ENCODE measurements around the gene SMS.

The SMS gene

DNA sequence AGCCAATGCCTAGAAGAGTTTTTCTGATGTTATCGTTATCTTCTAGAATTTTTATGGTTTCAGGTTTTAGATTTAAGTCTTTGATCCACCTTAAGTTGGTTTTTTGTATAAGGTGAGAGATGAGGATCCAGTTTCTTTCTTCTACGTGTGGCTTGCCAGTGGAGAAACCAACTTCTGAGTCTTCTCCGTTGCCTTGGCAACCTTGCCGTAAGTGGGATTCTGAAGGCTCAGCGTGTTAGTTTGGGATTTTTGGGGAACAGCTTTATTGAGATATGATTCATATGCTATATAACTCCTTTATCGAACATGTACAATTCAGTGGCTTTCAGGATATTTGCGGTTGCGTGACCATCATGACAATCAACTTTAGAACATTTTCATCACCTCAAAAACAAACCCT, 17.7 kb downstream of the SMS start:
- DNase-seq (ENCODE audit: low spot score), result no peak
- TF ChIP-seq, protein P1, sequence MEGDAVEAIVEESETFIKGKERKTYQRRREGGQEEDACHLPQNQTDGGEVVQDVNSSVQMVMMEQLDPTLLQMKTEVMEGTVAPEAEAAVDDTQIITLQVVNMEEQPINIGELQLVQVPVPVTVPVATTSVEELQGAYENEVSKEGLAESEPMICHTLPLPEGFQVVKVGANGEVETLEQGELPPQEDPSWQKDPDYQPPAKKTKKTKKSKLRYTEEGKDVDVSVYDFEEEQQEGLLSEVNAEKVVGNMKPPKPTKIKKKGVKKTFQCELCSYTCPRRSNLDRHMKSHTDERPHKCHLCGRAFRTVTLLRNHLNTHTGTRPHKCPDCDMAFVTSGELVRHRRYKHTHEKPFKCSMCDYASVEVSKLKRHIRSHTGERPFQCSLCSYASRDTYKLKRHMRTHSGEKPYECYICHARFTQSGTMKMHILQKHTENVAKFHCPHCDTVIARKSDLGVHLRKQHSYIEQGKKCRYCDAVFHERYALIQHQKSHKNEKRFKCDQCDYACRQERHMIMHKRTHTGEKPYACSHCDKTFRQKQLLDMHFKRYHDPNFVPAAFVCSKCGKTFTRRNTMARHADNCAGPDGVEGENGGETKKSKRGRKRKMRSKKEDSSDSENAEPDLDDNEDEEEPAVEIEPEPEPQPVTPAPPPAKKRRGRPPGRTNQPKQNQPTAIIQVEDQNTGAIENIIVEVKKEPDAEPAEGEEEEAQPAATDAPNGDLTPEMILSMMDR (IDR thresholded peaks at IDR 0.05; ENCODE audit: extremely low read depth, insufficient read depth, missing control alignments), result no peak
- in situ Hi-C loops (cut with MboI; ENCODE audit: low pct_unique_long_range_greater_than_20kb, low sequenced_read_pairs, unreplicated experiment), result no loop called here

DNA sequence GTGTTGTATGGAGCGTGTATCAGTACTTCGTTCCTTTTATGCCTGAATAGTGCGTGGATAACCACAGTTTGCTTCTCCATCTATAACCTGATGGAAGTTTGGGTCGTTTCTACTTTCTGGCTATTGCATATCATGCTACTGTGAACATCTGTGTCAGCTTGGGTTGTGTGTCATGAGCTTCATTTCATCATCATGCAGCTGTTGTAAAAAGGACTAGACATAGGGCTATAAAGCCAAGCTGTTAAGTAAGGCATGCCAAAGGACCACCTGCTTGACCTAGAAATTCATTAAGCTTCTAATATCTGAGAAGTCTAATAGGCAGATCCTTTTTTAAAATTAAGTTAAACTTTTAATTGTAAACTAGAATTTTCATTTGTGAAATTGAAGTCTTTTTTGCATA, 18.4 kb downstream of the SMS start:
- TF ChIP-seq, protein P1 (IDR thresholded peaks at IDR 0.05; ENCODE audit: extremely low read depth, insufficient read depth, missing control alignments), result no peak
- no peak for DNase-seq (ENCODE audit: low spot score)
- in situ Hi-C loops (cut with MboI; ENCODE audit: low pct_unique_long_range_greater_than_20kb, low sequenced_read_pairs, unreplicated experiment), result no loop called here

DNA sequence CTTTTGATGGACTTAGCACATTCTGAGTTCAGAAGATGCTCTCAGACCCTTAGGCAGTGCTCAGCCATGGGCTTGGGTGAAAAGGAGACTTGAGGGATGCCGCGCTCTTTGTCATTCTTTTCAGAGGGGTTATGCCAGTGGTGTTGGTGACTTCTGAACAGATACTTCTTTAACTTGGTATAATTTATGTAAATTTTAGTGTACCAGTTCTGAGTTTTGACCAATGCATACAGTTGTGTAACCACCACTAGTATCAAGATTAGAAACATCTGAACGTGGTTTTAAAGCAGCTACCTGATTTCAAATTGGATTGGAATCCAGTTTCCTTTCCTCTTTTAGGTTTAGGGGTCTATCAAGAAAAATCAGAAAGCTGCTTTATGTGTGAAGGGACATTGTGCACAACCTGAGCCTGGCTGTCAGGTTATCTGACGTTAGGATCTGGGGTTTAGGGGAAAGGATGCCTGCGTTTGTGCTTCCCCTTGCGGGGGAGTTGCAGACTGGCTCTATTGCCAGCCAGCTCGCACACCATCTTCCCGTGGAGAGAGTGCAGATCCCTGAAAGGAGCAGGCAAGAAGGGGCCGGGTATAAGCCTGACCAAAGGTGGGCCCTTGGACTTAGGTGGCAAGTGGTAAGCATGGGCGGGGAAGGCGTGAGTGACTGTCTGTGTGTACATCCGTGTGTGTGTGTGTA, 19.0 kb downstream of the SMS start:
- in situ Hi-C loops (cut with MboI; ENCODE audit: low pct_unique_long_range_greater_than_20kb, low sequenced_read_pairs, unreplicated experiment), result no loop called here
- TF ChIP-seq, protein P1 (IDR thresholded peaks at IDR 0.05; ENCODE audit: extremely low read depth, insufficient read depth, missing control alignments), result no peak
- no peak for DNase-seq (ENCODE audit: low spot score)

DNA sequence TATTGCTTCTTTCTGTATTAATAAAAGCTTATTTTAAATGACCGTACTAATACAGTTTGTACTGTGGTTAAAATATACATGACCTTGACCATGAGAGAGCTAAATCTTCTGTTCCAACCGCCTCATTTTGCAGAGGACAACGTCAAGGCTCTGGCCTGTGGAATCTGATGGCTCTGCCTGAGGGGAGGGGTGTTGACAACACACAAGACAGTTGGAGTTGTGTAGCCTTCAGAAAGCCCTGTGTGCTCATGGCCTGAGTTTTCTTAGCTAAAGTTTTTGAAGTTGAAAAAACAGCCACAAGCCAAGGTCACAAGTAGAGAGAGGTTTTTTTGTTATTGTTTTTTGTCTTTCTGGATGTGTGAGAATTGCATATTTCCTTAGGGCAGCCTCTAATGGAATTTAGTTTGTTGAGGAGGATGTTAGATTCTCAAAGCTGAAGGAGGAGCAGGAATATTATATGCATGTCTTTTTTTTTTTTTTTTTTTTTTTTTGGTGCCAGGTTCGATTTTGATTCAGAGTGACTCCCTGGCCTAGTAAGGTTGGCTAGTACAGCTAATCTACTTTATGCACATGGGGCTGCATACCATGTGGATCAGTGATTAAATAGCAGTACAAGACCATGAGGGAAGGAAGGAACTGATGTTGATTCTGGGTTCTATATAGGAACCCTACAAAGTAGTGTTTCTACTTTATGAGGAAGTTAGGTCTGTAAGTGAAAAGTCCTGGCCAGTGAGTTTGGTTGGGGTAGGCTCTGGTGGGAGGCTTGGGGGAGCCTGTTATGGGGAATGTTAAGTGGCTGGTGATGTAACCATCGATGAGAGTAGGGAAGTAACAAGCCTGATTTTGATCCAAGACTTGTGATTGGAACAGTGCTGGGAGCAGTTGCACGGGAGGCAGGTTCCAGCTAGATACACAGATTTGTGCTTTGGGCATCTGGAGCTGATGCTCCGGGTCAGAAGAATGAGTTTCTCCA, 20.3 kb downstream of the SMS start:
- no peak for DNase-seq (ENCODE audit: low spot score)
- TF ChIP-seq, protein P1 (IDR thresholded peaks at IDR 0.05; ENCODE audit: extremely low read depth, insufficient read depth, missing control alignments), result no peak
- in situ Hi-C loops (cut with MboI; ENCODE audit: low pct_unique_long_range_greater_than_20kb, low sequenced_read_pairs, unreplicated experiment), result no loop called here

DNA sequence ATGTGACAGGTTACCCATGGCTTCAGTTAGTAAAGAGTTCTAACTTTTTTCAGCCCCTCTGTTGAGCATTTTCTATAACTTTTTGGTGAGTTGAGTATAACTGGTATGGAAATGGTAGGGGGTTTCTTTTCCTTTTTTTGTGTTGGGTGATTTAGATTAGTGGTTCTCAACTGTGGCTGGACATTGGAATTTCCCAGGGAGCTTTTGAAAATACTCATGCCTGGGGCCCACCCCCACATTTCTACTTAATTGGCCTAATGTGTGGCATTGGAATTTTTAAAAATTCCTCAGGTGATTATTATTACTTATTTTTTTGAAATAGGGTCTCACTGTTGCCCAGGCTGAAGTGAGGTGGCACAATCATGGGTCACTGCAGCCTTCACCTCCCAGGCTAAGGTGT, 21.9 kb downstream of the SMS start:
- in situ Hi-C loops (cut with MboI; ENCODE audit: low pct_unique_long_range_greater_than_20kb, low sequenced_read_pairs, unreplicated experiment), result no loop called here
- DNase-seq (ENCODE audit: low spot score), result no peak
- TF ChIP-seq, protein P1 (IDR thresholded peaks at IDR 0.05; ENCODE audit: extremely low read depth, insufficient read depth, missing control alignments), result no peak

DNA sequence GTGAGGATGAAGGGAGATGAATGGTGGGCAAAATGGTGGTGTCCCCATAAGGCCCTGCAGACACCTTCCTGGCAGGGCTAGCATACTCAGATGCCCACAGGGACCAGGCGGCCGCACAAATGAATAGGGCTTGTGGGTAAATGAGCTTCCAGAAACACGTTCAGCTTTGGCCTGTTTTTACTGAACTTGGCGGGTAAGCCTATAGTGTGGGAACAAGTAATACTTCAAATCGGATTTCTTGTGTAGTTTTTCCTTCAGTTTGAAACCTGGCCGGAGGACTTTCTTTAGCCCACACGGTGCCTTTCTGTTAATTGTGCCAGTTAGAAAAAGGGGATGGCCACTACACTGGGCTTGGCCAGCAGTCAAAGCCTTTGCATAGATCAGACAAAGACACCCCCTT, 22.8 kb downstream of the SMS start:
- TF ChIP-seq, protein P1 (IDR thresholded peaks at IDR 0.05; ENCODE audit: extremely low read depth, insufficient read depth, missing control alignments), result no peak
- DNase-seq (ENCODE audit: low spot score), result no peak
- in situ Hi-C loops (cut with MboI; ENCODE audit: low pct_unique_long_range_greater_than_20kb, low sequenced_read_pairs, unreplicated experiment), result no loop called here

All from GM13977 (cell line).